NCI-H1417 treated with DMSO at 0.1 percent for 48 hours (cell line): ENCODE data around the gene ADAR.

Source experiments
- DNase-seq: peaks from one replicate; lab custom pipeline; 2025; lab: John Stamatoyannopoulos, UW

The ADAR gene

DNA sequence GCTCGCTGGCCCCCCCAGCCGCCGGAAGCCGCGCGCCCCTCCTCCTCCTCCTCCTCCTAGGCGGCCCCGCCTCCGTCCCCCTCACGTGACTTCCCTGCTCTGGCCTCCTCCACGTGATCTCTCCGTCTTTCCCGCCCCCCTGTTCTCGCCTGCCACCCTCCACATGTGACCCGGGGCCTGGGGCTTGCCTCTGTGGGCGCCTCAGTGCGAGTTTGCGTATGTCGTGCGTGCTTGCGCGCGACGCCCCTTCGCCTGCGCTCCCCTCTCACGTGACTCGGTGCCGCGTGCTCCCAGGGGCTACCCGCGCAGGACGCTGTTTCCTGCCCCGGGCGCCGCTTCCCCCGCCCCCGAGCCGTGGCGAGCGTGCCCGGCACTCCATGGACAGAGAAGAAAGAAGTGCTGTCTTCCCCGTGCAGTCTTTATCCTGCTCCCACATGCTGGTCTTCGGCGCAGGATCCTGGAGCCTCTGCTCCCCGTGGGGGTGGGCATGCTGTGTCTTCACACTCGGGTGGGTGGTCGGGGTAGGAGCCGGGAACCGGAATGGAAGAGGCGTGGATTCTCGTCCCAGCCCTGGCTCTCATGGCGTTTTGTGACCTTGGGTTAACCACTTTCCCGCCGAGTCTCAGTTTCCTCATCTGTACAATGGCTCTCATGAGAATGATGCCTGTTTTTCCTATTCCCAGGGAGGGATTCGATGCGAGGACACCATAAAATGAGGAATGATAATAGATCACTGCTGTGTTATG, 49.1 kb downstream of the ADAR start:
- peak; percentile 93 for DNase-seq

- no peak for DNase-seq
These were observed 49.9 kb downstream of the ADAR start, which contains the start of gene UBE2Q1 for GRCh38 chr1:154557939-154558719. Gene UBE2Q1, minus strand, starts transcription at chr1:154558662. Its CDS starts 109 bp downstream, at chr1:154558553.

DNA sequence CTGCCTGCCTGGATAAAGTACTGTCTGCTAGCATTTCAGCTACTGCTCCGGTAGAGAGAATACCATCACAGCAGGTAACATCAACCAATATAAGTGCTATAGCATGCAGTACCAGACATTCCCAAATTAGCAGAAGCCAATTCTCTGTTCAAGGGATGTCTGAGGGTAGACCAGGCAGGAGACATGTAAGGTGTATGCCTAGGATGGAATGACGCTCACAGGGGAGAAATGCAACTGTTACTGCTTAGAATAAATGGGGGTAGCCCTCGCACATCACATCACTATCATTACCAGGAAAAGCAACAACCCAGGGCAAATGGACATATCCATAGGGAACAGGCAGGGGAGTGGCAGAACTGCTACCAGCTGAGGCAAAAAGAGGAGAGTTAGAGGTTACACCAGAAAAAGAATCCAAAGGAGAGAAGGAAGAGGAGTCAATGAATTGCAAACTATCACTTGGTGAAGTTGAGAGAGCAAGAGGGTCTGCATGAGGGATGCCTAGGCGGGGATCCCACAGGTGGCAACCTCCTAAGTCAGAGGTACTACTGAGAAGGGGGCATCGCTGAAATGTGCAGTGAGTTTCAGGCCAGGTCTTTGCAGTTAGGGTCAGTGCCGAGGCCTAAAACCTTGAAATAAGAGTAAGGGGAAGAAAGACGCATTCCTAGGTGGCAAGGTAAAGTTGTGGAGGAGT, 50.6 kb downstream of the ADAR start:
- DNase-seq: no peak

DNA sequence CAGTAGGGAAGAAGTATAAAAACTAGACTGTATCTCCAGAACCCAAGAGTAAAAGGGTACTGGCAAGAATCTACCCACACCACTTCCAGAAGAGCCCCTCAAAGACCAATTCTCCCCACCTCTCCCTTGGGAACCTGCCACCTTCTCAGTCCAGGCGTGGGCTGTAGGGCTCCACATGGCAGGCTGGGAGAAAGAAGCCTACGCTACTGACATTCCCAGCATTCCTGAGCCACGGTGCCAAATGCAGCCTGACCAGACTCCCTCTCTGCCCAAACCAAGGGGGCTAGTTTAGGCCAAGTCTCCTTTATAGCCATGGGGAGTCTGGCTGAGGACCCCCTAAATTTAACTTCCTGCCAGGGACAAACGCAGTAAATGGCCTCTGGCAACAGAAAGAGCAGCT, 51.6 kb downstream of the ADAR start:
- no peak for DNase-seq

DNA sequence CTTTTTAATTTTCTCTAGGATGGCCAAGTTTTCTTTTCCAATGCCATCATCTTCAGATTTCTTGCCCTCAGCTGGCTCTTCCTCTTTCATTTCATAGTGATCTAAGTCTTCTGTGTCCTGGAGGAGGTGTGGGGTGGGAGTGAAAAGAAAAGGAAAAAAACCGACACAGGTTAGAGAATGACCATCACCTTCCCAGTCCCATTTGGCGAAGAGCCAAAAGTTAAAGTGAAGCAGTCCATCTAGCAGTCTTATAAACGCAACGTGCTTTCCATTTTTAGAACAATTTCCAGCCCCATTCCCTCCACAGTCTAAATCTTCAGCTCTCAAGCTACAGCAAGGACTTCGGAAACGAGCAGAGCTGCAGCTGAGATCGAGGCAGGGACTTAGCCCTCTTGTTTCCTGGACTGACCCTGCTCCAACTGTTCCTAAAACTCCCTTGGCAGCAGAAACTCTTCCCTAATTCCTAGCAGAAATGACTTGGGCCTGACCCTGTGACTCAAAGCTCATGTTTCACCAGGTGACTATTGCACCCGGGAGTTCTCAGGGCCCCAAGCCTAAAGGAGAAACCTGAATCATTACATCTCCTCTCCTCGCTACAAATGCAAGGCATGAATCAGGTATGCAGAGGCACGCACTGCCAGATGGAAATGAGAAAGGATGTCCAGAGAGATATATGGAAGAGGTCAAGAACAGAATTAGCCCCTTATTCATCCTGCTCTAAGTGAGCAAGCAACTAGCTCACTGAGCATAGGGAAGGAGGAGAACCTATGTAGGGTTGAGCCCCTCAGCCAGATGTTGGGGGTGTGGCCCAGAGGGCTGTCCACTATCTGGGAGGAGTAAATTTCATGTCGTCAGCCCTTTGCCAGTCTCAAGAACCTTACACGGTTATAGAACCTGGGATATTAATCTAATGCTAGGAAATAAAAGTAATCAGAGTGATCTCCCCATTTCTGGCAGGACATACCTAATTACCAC, 54.6 kb downstream of the ADAR start:
- no peak for DNase-seq

DNA sequence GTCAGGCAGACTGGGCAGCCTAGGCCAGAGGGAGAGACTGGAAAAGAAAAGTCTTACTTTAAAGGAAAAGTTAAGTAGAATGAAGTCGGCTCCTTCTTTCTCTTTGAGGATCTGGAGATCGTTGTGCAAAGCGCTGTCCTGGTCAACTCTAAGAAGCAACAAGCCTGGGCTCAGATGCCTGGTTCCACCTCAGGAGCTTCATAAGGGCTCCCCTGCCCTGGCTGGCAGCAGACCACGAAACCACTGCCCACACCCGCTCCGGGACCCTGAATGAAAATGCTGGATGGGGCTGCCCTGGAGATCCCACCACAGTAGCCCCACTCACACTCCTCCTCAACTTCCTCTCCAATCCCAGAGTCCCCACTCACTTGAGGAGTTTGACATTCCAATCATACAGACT, 56.0 kb downstream of the ADAR start:
- no peak for DNase-seq

- DNase-seq: no peak
These were observed 56.5 kb downstream of the ADAR start for GRCh38 chr1:154551474-154551873.

DNA sequence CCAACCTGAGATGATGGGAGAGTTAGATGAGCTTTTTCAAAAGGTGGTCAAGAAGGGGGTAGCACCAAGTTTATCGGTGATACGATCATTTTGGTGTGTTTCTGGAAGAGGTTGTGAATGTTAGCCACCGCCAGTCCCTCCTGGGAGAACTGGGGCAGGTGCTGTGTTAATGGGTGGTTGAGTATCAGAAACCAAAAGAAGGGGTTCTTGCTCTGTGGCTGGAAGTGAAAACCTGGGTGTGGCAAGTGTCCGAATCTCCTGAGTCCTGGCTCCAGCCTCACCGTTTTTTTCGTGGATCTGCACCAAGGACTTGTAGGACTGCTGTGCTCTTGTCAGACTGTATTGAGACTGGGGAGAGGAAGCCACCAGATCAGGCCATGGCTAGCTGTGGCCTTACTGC, 57.3 kb downstream of the ADAR start:
- no peak for DNase-seq

- DNase-seq: no peak
These were observed 57.9 kb downstream of the ADAR start for GRCh38 chr1:154550070-154550469.

GRCh38 chr1:154549202-154549770, 58.7 kb downstream of the ADAR start:
- no peak for DNase-seq

GRCh38 chr1:154548028-154548427, 60.0 kb downstream of the ADAR start:
- DNase-seq: no peak

DNA sequence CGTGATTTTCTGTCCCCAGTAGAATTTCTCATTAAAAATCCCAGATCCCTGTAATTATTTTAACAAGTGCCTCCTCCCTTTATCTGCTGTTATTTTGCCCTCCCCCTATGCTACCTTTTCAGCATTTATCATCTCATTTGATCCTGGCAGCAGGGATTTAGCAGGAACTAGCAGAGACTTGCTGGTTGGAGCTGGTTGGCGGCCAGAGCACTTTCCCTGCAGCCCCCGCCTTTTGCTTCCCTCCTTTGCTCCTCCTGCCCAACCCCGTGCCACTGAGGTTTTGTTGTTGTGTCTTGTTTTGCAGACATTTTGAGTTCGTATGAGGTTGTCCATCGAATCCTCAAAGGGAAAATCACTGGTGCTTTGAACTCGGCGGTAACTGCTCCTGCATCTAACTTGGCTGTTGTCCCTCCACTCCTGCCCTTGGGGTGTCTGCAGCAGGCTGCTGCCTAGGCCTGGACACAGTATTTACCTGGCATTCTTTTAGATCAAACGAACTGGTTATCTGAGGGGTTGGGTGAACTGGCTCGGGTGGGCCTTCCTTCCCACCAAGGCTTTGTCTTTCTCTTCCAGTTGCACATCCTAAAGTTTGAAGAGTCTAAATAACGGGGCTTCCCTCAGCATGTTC, 60.8 kb downstream of the ADAR start:
- DNase-seq: no peak

GRCh38 chr1:154546264-154547063, 61.5 kb downstream of the ADAR start:
- DNase-seq: no peak

- no peak for DNase-seq
These were observed 66.8 kb downstream of the ADAR start for GRCh38 chr1:154541231-154541630.

GRCh38 chr1:154539486-154540483, 68.2 kb downstream of the ADAR start:
- DNase-seq: no peak

- no peak for DNase-seq
These were observed 71.4 kb downstream of the ADAR start for GRCh38 chr1:154536570-154536969.

- DNase-seq: no peak
These were observed 73.8 kb downstream of the ADAR start for GRCh38 chr1:154533952-154534844.
